Gastrocnemius medialis (tissue), 4 donors: ENCODE measurements around the gene VTI1A.

Experiments
- POLR2A ChIP-seq, 2 donors: fragments of 450-650 bp; IDR thresholded peaks; one replicate each; pipeline ENCODE4 v1.6.1; 2017; ENCODE audit warnings: antibody characterized with exemption in 2 of 2, mild to moderate bottlenecking in 2 of 2, moderate library complexity in 2 of 2
- TF ChIP-seq, protein P1 (sequence below), 5 experiments: fragments of 450-650 bp in 3 of 5; fragments of 200-600 bp in 2 of 5; sonication (generic) in 2 of 5; IDR thresholded peaks in 4 of 5; conservative IDR thresholded peaks in 1 of 5; 1 replicate in 4 of 5; 2 replicates in 1 of 5; pipeline ENCODE4 v1.5.1; 2016 to 2019; ENCODE audit warnings: antibody characterized with exemption in 5 of 5, mild to moderate bottlenecking in 3 of 5, moderate library complexity in 3 of 5

DNA sequence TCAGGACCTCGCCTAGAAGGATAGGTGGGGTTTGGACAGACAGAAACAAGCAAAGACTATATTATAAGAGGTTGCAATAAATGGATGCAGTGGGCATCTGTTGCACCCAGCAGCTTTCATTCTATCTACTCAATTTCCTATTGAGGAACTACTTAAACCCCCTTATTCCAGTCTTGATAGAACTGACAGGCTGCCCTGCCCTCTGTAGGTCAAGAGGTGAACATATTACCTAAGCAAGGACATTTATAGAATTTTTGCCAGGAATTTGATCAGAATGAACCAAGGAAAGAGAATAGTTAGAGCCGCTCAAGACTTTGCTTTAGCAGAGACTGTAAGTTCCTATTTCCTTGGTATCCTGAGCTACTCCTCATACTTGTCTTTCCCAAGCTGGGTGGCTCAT lies 9.5 kb downstream of the VTI1A start:
- no peak for TF ChIP-seq POLR2A (IDR thresholded peaks at IDR 0.05)
- TF ChIP-seq, protein P1, sequence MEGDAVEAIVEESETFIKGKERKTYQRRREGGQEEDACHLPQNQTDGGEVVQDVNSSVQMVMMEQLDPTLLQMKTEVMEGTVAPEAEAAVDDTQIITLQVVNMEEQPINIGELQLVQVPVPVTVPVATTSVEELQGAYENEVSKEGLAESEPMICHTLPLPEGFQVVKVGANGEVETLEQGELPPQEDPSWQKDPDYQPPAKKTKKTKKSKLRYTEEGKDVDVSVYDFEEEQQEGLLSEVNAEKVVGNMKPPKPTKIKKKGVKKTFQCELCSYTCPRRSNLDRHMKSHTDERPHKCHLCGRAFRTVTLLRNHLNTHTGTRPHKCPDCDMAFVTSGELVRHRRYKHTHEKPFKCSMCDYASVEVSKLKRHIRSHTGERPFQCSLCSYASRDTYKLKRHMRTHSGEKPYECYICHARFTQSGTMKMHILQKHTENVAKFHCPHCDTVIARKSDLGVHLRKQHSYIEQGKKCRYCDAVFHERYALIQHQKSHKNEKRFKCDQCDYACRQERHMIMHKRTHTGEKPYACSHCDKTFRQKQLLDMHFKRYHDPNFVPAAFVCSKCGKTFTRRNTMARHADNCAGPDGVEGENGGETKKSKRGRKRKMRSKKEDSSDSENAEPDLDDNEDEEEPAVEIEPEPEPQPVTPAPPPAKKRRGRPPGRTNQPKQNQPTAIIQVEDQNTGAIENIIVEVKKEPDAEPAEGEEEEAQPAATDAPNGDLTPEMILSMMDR (IDR thresholded peaks at IDR 0.05 in 4 of 5, conservative IDR thresholded peaks at IDR 0.05 in 1 of 5): no peak
